Measurements from ENCODE around the gene C1QC. TPM values are rescaled to one million over a fixed set of nuclear protein-coding genes. Genes with fewer than 3 reads are reported as not detected.
A peak's percentile ranks its signal among the peaks of the same experiment; 100 is the strongest.
"Not testable (repeated sequence)": the region's sequence is repeated elsewhere in the genome, so short reads cannot be mapped to it uniquely, and the experiment has no call there.

C1QC gene
- total RNA-seq, 1 donor from 2014 or later, result not detected

GRCh38 chr1:22673486-22674409, 30.3 kb downstream of the C1QC start:
- peaks cover 6% of the 10 kb centered on the region for H3K4me1 Mint-ChIP-seq (ENCODE audit: low read depth)
- no peak overlapping the region for H3K4me3 Mint-ChIP-seq (ENCODE audit: low read depth)
- DNase-seq (ENCODE audit: low spot score, unreplicated experiment), result no peak
- peaks cover 34% of the 10 kb centered on the region for H3K27me3 Mint-ChIP-seq
- H3K36me3 Mint-ChIP-seq (ENCODE audit: insufficient read depth), result no peaks in the 10 kb centered on the region
- peak; percentile 88 for TF ChIP-seq CTCF (IDR thresholded peaks at IDR 0.05; ENCODE audit: unreplicated experiment)
- H3K27ac Mint-ChIP-seq, result peak overlapping the region; percentile 30
- no peaks in the 10 kb centered on the region for H3K9me3 Mint-ChIP-seq (ENCODE audit: low read depth)

- no peak for TF ChIP-seq CTCF (IDR thresholded peaks at IDR 0.05; ENCODE audit: unreplicated experiment)
- Mint-ChIP-seq H3K27me3 (peaks cover 28% of the 10 kb centered on the region), H3K4me3 (ENCODE audit: low read depth) (no peak overlapping the region), H3K36me3 (ENCODE audit: insufficient read depth) (no peaks in the 10 kb centered on the region), H3K9me3 (ENCODE audit: low read depth) (no peaks in the 10 kb centered on the region), H3K4me1 (ENCODE audit: low read depth) (peaks cover 6% of the 10 kb centered on the region), H3K27ac (peak overlapping the region; percentile 30)
- no peak for DNase-seq (ENCODE audit: low spot score, unreplicated experiment)
Measured at GRCh38 chr1:22674410-22674749, 30.9 kb downstream of the C1QC start.

- H3K27ac Mint-ChIP-seq; H3K4me3 Mint-ChIP-seq (ENCODE audit: low read depth); DNase-seq (ENCODE audit: low spot score, unreplicated experiment); H3K4me1 Mint-ChIP-seq (ENCODE audit: low read depth); H3K36me3 Mint-ChIP-seq (ENCODE audit: insufficient read depth); H3K9me3 Mint-ChIP-seq (ENCODE audit: low read depth): not testable (repeated sequence)
- peaks cover 21% of the 10 kb centered on the region for H3K27me3 Mint-ChIP-seq
Measured at GRCh38 chr1:22676151-22676550, 32.7 kb downstream of the C1QC start.

- Mint-ChIP-seq H3K4me3 (ENCODE audit: low read depth) (no peak overlapping the region), H3K4me1 (ENCODE audit: low read depth) (peaks cover 2% of the 10 kb centered on the region), H3K27ac (no peak overlapping the region), H3K9me3 (ENCODE audit: low read depth) (no peaks in the 10 kb centered on the region), H3K36me3 (ENCODE audit: insufficient read depth) (no peaks in the 10 kb centered on the region), H3K27me3 (peaks cover 21% of the 10 kb centered on the region)
- no peak for DNase-seq (ENCODE audit: low spot score, unreplicated experiment)
- TF ChIP-seq CTCF (IDR thresholded peaks at IDR 0.05; ENCODE audit: unreplicated experiment), result no peak
Measured at GRCh38 chr1:22676916-22677583, 33.6 kb downstream of the C1QC start.

- no peak for TF ChIP-seq CTCF (IDR thresholded peaks at IDR 0.05; ENCODE audit: unreplicated experiment)
- H3K36me3 Mint-ChIP-seq (ENCODE audit: insufficient read depth), result no peaks in the 10 kb centered on the region
- H3K27me3 Mint-ChIP-seq, result peaks cover 13% of the 10 kb centered on the region
- H3K4me1 Mint-ChIP-seq (ENCODE audit: low read depth), result peaks cover 2% of the 10 kb centered on the region
- H3K27ac Mint-ChIP-seq, result no peak overlapping the region
- no peak overlapping the region for H3K4me3 Mint-ChIP-seq (ENCODE audit: low read depth)
- DNase-seq (ENCODE audit: low spot score, unreplicated experiment), result no peak
- H3K9me3 Mint-ChIP-seq (ENCODE audit: low read depth), result no peaks in the 10 kb centered on the region
Measured at GRCh38 chr1:22677931-22678896, 34.8 kb downstream of the C1QC start.
